Choroid plexus epithelial cell (primary cell): ENCODE data around the gene ARHGAP5.
A peak's percentile ranks its signal among the peaks of the same experiment; 100 is the strongest.

ENCODE experiments used
- DNase-seq: peaks from one replicate; pipeline ENCODE4 v3.0.0-alpha.2; 2010; ENCODE audit warnings: low read depth
- H3K4me3 ChIP-seq: 2 replicates; pipeline ENCODE4 v1.5.1; 2011; ENCODE audit warnings: low read depth, mild to moderate bottlenecking, control low read depth, low read length, moderate library complexity
- CTCF ChIP-seq: conservative IDR thresholded peaks from 2 replicates; pipeline ENCODE4 v1.5.1; 2011; ENCODE audit warnings: low read depth, mild to moderate bottlenecking, control low read depth, inconsistent platforms, low read length, moderate library complexity

ARHGAP5 gene

GRCh38 chr14:32077081-32078022, at the start of gene ARHGAP5:
TSS of gene ARHGAP5 (plus strand) at chr14:32077304. CDS start at chr14:32090670, 13,366 bp downstream.
- peak; percentile 47 for DNase-seq
- peak; percentile 13 for TF ChIP-seq CTCF

GRCh38 chr14:32028599-32028998, 48.5 kb upstream of the ARHGAP5 start:
- peak; percentile 49 for DNase-seq
- no peak for TF ChIP-seq CTCF
- no peak overlapping the region for H3K4me3 ChIP-seq

More at GRCh38 chr14:32077081-32078022, at the start of gene ARHGAP5:
- H3K4me3 ChIP-seq = peak within 1 kb of the TSS; percentile 90

- no peak for DNase-seq
- H3K4me3 ChIP-seq = no peak overlapping the region
- no peak for TF ChIP-seq CTCF
Measured at GRCh38 chr14:32033543-32033942, 43.6 kb upstream of the ARHGAP5 start.

GRCh38 chr14:32038876-32039275, 38.2 kb upstream of the ARHGAP5 start:
- no peak for TF ChIP-seq CTCF
- no peak overlapping the region for H3K4me3 ChIP-seq
- peak; percentile 21 for DNase-seq

GRCh38 chr14:32039401-32040030, 37.6 kb upstream of the ARHGAP5 start:
- DNase-seq = no peak
- no peak for TF ChIP-seq CTCF
- H3K4me3 ChIP-seq = no peak overlapping the region

- DNase-seq = no peak
- TF ChIP-seq CTCF = no peak
- no peak overlapping the region for H3K4me3 ChIP-seq
Measured at GRCh38 chr14:32043624-32044023, 33.5 kb upstream of the ARHGAP5 start.
